ENCODE results near the gene EXOC6B. TPM values are rescaled to one million over a fixed set of nuclear protein-coding genes. Genes with fewer than 3 reads are reported as not detected.

The EXOC6B gene
- polyA plus RNA-seq (ENCODE audit: insufficient read depth in 1 of 5, insufficient read length in 5 of 5, low replicate concordance in 1 of 5) = 10 to 100 TPM; 17.2 to 27.4 (median 26.6) TPM
- long read RNA-seq, donor 1, full-length matches to known transcripts = 2 of 2 reads
- long read RNA-seq, donor 1, partial matches to known transcripts = 0 of 2 reads
- long read RNA-seq, donor 1, other reads (novel, unspliced or antisense) = 0 of 2 reads
- long read RNA-seq, donor 2, full-length matches to known transcripts = 4 of 4 reads
- long read RNA-seq, donor 2, partial matches to known transcripts = 0 of 4 reads
- long read RNA-seq, donor 2, other reads (novel, unspliced or antisense) = 0 of 4 reads
- long read RNA-seq, donor 3, full-length matches to known transcripts = 1 of 1 reads
- long read RNA-seq, donor 3, partial matches to known transcripts = 0 of 1 reads
- long read RNA-seq, donor 3, other reads (novel, unspliced or antisense) = 0 of 1 reads
- long read RNA-seq, donor 4 = 0 reads
- long read RNA-seq, donor 5, full-length matches to known transcripts = 2 of 9 reads
- long read RNA-seq, donor 5, partial matches to known transcripts = 7 of 9 reads
- long read RNA-seq, donor 5, other reads (novel, unspliced or antisense) = 0 of 9 reads
- long read RNA-seq, donor 6, full-length matches to known transcripts = 2 of 2 reads
- long read RNA-seq, donor 6, partial matches to known transcripts = 0 of 2 reads
- long read RNA-seq, donor 6, other reads (novel, unspliced or antisense) = 0 of 2 reads
- long read RNA-seq, donor 7, full-length matches to known transcripts = 2 of 2 reads
- long read RNA-seq, donor 7, partial matches to known transcripts = 0 of 2 reads
- long read RNA-seq, donor 7, other reads (novel, unspliced or antisense) = 0 of 2 reads
- long read RNA-seq, donor 8 = 0 reads

DNA sequence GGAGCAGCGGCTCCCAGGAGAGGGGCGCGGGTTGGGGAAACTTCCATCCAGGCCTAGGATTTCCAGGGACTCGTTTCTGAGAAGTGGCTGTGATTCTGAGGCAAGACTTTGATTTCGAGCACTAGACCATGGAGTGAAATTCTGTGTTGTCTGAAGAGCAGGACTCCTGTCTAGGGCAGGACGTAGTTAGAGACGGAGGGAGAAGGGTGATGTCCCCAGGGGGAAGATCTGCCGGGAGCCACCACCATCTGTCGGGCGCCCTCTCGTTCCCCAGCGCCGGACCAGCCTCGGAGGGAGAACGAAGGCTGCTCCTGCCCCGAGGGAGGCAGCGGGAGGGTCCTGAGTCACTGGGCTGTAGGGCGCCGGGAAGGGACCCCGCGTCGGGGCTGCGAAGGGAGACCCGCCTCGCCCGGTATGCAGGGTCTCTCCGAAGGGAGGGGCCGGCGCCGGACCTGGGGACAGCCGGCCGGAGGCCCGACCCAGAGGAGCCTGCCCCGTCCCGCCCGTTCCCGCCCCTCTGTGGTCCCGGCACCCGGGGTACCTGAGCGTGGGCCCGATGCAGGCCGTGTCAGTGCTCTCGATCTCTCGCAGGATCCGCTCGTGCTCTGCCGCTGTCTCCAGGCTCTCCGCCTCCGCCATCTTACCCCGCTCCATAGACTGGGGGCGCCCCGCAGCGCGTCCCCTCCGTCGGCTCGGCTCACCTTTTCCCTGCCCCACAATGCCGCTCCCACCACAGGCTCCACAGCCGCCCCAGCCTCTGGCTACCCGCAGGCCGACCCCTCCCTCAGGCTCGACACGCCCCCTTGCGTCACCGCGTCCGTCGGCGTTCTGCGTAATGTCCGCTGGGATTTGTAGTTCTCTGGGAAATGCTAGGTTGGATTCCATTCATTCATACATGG lies at the start of gene EXOC6B:
TSS of gene EXOC6B (minus strand) at position 777 of the 899 bp plus-strand sequence.
- peak; percentile 89 for DNase-seq

DNA sequence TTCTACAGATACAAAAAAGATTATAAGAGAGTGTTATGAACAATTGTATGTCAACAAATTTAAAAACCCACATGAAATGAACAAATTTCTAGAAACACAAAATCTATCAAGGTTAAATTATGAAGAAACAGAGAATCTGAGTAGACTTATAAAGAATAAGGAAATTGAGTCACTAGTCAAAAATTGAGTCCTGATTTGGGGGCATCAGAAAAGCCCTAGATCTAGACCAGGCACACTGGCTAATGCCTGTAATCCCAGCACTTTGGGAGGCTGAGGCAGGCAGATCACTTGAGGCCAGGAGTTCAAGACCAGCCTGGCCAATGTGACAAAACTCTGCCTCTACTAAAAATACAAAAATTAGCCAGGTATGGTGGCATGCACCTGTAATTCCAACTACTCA lies 46.0 kb upstream of the EXOC6B start:
- DNase-seq = no peak

DNA sequence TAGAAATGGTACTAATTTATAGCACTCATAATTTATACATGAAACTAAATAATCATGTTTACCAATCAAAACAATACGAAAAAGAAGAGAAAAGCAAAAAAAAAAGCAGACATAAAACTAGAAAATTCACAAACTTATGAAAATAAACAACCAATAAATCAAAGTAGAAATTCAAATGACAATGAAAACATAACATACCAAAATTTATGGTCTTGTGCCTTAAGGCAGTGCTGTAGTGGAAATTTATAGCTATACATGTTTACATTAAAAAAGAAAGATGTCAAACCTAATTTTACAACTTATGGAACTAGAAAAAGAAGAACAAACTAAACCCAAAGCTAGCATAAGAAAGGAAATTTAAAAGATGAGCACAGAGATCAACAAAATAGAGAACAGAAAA lies 45.2 kb upstream of the EXOC6B start:
- no peak for DNase-seq

DNA sequence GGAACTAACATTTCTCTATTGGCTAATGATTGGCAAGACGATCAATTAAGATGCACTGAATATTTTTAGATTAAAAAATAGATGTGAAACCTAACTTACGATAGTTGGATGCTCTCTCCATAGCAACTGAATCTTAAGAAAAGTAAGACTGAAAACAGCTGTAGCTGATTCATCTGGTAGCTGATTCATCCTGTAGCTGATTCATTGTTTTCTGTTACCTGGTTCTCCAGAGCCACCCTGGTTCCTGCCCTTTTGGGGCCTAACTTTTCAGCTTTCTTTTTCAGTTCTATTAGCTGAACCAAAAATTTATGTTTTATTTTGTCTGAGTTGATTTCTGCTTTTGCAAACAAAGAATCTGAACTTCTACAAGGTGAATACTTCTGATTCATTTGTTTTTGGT lies 38.7 kb upstream of the EXOC6B start:
- DNase-seq = no peak

DNA sequence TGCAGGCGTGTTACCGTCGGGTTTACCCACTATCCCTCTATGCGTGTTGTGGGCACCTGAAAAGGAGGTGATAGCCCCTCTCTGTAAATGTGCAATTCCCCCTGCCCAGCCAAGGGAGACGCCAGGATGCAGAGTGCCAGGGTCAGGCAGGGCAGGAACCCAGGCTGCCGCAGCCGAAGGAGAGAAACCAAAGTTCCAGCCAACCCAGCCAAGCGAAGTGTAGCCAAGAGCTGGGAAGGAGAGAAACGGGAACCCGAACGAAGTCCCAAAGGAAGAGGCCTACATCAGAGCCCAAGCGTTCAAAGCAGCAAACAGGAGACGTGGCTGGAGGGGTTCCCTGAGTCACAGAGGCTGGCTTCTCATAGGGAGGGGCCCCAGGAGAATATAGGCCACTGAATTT lies 37.2 kb upstream of the EXOC6B start:
- no peak for DNase-seq

DNA sequence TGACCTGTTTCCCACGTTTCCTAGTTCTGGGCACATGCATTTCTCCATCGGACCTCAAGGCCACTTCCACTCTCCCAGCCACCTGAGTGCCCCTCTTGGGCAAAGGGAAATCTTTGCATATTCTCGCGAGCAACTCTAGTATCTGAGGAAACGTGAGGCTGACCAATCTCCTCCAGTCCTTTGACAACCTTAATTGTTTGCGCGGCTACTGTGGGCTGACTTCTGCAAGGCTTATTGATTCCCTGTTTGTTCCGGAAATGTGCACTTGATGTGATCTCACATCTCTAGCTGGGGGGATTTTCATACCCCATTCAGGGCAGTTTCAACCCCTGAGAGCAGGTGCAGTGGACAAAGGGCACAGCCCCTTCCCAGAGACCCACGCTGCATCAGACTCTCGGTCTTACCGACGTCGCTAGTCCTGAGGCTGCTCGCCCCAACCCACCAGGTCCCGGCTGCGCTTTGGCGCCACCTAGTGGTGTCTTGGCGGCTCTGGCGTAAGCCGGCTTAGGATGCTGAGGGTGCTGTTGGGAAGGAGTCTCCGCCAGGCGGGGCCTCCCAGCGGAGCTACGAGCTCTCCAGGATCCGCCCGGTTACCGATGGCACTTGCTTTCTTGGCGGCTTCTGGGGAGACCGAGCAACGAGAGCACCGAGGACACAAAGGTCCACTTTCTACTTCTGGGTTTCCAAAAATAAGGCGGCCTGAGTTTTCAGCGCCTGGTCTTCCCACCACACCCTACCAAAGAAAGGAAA lies 36.6 kb upstream of the EXOC6B start:
- peak; percentile 84 to 86 for DNase-seq

DNA sequence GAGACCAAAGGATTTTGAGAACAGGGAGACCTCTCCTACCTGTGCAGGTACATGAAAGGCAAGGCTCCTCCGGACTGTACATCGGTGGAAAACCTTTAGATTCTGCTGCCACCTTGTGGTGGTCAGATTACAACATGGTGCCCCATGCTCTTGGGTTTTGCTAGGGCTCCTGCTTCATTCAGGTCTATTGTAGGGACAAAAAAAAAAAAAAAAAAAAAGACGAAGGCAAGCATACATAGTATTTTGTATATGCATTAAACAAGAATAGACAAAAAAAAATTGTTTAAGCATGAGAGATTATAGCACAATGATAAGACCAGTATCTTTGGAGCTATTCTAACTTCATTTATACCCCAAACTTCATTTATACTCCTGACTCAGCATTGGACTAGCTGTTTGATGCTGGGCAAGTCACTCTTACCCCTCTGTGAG lies 34.0 kb upstream of the EXOC6B start:
- DNase-seq = peak; percentile 35 to 59

DNA sequence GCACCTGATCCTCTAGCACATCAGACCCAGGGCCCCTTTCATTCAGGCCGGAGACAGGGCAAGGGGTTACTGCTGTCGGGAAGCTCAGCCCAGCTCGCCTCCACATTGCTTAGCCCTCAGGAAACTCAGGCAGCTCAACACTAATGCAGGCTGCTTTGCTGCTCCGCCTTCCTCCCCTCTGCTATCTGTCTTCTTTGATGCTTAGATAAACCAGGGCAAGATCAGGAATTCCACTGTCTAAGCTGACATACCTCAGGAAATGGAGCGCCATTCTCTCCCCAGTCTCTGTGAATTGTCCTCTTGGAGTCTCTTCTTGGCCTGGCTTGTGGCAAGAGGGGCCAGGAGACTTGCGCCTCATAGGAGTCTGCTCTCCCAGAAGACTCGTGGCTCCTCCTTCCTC lies 25.5 kb upstream of the EXOC6B start:
- no peak for DNase-seq

DNA sequence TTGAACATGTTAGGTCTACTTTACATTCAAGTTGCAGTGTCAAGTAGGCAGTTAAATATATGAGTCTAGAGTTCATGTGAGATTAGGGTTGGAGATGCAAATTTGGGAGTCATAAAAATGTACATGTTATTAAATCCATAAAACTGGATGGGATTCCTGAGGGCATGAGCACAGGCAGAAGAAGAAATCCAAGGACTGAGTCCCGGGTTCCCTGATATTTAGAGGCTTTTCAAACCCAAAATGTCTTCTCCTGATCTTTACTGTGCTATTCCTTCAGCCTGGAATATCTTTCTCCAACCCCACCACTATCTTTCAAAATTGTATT lies 23.3 kb upstream of the EXOC6B start:
- DNase-seq = no peak

DNA sequence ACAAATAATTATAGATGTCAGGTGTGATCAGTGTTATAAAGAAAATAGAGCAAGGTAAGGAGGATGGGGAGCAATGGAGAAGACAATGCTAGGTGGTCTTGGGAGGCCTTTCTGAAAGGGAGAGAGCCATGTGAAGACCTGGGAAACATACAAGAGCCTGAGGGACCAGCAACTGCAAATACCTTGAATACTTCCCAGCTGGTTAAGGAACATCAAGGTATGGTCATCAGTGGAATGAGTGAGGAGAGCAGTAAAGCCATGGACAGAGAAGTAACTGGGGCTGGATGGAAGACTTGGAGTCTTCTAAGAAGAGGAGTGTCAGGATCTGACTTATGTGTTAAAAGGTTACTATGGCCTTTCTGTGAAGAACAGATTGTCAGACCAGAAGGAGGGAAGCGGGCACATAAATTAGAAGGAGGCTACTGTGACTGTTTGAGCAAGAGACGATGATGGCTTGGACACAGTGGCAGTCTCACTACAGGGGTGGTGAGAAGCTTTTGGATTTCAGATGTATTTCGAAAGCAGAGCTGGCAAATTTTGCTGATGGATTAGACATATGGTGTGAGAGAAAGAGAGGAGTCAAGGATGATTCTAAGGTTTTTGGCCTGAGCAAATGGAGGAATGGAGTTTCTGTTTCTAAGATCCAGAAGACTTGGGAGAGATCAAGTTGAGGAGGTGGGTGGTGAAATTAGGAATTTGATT lies 22.8 kb upstream of the EXOC6B start:
- no peak for DNase-seq

DNA sequence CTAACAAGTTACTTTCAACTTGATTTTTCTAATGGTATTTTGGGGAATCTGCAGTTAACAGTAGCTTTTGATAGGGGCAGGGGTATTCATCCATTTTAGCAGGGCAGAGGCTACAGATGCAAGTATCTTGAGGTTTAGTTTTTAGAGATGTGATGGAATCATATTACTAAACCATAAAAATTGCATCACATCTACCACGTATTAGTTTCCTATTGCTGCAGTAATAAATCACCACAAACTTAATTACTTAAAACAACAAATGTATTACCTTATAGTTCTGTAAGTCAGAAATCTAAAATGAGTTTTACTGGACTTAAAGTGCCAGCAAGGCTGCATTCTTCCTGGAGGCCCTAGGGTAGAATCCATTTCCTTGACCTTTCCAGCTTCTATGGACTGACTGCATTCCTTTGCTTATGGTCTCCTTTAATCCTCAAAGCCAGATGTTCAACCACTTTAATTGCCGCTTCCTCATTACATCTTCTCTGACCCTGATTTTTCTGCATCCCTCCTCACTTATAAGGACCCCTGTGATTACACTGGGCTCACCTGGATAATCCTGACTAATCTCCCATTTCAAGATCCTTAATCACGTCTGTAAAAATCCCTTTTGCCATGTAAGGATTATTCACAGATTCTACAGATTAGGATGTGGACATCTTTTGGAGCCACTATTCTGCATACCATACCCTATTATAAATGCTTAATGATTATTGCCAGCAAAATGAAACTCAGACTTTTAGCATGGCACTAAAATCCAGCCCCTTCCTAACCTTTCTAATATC lies 21.9 kb upstream of the EXOC6B start:
- no peak for DNase-seq

DNA sequence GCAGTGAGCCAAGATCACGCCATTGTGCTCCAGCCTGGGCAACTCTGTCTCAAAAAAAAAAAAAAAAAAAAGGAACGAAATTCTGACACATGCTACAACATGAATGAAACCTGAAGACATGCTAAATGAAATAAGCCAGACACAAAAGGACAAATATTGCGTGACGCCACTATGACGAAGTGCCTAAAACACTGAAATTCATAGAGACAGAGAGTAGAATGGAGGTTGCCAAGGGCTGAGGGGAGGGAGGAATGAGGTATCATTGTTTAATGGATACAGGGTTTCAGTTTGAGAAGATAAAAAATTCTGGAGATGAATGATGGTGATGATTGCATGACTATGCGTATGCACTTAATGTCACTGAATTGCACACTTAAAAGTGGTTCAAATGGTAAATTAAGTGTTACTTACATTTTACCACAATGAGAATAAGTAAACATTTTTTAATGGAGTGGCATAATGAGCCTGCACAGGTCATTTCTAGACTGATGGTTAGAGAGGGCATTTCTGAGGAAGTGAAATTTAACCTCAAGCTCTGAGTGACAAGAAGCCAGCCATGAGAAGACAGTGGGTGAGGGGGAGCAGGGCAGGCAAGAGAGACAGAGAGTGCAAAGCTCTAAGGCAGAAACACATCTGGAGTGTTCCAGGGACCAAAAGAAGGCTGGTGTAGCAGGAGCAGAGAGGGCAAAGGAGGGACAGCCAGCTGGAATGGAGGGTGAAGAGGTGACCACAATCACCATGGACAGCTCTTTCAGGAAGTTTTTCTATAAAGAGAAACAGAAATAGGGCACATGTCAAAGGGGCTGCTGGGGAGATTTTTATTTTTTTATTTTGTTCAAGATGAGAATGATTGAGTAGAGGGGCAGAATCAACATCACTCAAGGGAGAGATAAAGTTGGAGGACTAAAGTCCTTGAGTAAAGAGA lies 20.6 kb upstream of the EXOC6B start:
- no peak for DNase-seq

DNA sequence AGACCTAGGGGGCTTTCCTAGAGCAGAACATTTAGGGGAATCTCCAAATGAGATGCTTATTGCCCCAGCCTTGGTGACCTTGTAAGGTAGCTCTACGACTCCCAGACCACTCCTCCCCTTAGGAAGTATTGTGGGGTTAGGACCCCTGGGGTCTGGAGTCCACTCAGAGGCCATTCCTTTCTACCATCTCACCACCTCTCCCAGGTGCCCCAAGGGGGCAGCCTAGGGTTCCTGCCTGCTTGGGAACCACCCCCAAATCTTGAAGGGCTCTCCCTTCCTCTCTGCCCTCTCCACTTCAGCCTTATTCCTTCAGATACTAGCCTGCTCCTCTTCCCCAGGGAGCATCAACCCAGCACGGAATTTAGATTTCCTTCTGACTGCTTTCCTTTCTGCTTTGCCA lies 17.5 kb upstream of the EXOC6B start:
- no peak for DNase-seq

DNA sequence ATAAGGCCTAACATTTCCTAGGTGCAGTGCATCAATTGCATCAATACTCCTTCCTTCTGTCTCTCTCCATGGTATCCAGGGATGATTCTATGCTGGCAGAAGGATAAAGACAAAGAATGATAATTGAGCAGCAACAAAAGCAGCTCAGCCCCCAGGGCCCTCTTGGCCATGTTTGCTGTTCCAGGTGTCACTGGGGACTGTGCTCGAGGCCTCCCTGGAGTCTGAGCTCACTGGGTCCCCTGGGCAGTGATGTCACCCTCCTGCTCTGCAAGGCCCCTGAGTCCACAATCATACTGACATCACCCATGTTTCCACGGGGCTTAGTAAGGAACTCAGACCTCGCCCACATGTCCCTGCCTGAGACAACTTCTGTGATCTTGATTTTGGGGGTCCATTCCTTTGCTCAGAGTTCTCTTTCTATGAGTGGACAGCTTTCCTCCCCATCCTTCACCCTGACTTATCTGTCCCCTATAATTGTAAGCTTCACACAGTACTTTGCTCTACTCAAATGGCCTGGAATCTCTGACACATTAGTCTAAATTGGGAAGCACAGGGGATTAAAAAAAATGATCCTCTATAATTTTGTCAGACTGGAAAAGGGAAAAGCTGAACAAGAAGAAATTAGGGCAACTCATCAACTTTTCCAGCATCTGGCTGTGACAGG lies 15.8 kb upstream of the EXOC6B start:
- DNase-seq = no peak

DNA sequence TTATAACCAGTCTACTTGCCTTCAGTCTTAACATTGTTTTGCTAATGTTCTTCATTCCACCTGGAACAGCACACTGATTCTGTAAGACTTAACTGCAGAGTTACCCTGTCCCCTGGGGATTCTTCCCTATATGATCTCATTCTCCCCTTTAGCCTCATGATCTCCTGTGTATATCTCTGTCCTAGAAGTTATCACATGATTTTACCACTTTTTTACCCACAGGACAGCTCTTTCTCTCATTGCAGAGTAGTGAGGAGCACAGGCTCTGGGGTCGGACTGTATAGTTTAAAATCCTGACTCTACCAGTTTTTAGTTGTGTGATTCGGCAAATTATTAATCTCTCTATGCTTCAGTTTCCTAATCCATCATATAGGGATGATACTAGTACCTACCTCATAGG lies 14.2 kb upstream of the EXOC6B start:
- no peak for DNase-seq

DNA sequence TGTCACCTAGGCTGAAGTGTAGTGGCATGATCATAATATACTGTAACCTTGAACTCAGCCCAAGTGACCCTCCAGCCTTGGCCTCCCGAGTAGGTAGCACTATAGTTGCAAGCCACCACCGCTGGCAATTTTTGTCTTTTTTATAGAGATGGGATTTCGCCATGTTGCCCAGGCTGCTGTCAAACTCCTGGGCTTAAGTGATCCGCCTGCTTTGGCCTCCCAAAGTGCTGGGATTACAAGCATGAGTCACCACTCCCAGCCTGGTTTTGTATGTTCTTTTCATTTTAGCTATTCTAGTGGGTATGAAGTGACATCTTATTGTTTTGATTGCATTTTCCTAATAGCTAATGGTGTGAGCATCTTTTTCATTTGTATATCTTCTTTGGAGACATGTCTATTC lies 11.3 kb upstream of the EXOC6B start:
- no peak for DNase-seq

DNA sequence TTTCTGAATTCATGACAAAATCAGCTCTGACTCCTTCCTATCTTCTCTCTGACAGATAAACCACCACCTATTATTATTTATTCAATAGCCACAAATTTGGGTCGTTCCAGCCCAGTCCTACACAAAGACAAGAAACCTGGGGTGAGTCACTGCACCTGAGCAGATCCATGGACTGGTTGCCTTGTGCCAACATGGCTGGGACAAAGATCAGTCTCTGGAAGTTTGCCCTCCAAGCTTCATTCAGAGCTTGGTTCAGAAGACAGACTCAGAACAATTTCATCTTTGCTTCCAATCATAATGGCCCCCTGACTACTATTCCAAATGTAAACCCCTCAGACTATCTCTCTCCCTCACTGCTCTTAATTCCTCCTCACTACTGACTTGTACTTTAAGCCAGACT lies 9.6 kb upstream of the EXOC6B start:
- DNase-seq = no peak

DNA sequence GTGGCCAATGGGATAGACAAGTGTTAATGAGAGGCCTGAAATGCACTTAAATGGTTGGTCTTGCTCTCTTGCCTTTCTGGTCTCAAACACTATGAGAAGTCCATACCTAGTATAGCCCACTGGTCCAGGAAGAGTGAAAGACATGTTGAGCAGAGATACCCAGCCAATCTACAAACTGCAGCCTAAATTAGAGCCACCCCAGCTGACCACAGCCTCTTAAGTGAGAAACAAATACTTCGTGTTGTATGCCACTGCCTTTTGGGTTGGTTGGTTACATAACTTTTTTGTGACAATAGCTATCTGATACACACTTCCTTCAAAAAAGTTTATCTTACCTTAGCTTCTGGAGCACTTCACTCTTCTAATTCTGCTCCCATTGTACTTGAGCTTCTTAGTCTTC lies 8.8 kb upstream of the EXOC6B start:
- no peak for DNase-seq
